PC-9 (cell line): Measurements from ENCODE around the gene C2CD4B. TPM values are rescaled to one million over a fixed set of nuclear protein-coding genes. Genes with fewer than 3 reads are reported as not detected.

Source experiments
- BruUV-seq: library from RNA; stranded (reverse); fragments of 400-500 nt; replicated peaks from 2 replicates; lab custom pipeline; 2021; lab: Mats Ljungman, UMichigan
- CTCF ChIA-PET: fragments of 300-600 bp; sonication (Branson Sonifier 250); formaldehyde crosslinking; loops from one replicate; lab custom pipeline; 2022; ENCODE audit warnings: antibody characterized with exemption; lab: Charles Lee
- POLR2A ChIA-PET: fragments of 300-600 bp; sonication (Branson Sonifier 250); formaldehyde crosslinking; loops from one replicate; lab custom pipeline; 2022; ENCODE audit warnings: antibody characterized with exemption; ENCODE audit not compliant: unreplicated experiment; lab: Charles Lee
- DNase-seq, 2 experiments: peaks; one replicate each; pipeline versions ENCODE4 v3.0.0 to v3.0.0-alpha.2; 2015 to 2022; ENCODE audit warnings: mixed read lengths in 1 of 2
- H2AFZ ChIP-seq: fragments of 200-600 bp; sonication (generic); 2 replicates; pipeline ENCODE4 v1.8.1; 2017; ENCODE audit warnings: antibody characterized with exemption
- H3F3A ChIP-seq: fragments of 200-600 bp; sonication (generic); 2 replicates; pipeline ENCODE4 v1.8.1; 2017; ENCODE audit warnings: antibody characterized with exemption, mild to moderate bottlenecking, low read depth; ENCODE audit not compliant: insufficient read depth
- H3K27ac ChIP-seq: fragments of 200-600 bp; sonication (generic); 2 replicates; pipeline ENCODE4 v1.6.1; 2016; ENCODE audit warnings: mixed run types
- H3K27me3 ChIP-seq: fragments of 200-600 bp; sonication (generic); 2 replicates; pipeline ENCODE4 v1.6.1; 2016; ENCODE audit warnings: low read depth, mixed run types; ENCODE audit not compliant: insufficient read depth
- H3K36me3 ChIP-seq: fragments of 200-600 bp; sonication (generic); 2 replicates; pipeline ENCODE4 v1.6.1; 2016; ENCODE audit warnings: low read depth, mixed run types
- H3K4me1 ChIP-seq: fragments of 200-600 bp; sonication (generic); replicated peaks from 2 replicates; pipeline ENCODE4 v1.6.1; 2016; ENCODE audit warnings: mixed run types; ENCODE audit not compliant: insufficient read depth
- H3K4me2 ChIP-seq: fragments of 200-600 bp; sonication (generic); 2 replicates; pipeline ENCODE4 v1.6.1; 2017; ENCODE audit warnings: mixed run types
- H3K4me3 ChIP-seq: fragments of 200-600 bp; sonication (generic); 2 replicates; pipeline ENCODE4 v1.6.1; 2016; ENCODE audit warnings: mixed run types
- H3K79me2 ChIP-seq: fragments of 200-600 bp; sonication (generic); 2 replicates; pipeline ENCODE4 v1.6.1; 2017; ENCODE audit warnings: low read depth, mixed run types
- H3K9me2 ChIP-seq: fragments of 200-600 bp; sonication (generic); 2 replicates; pipeline ENCODE4 v1.8.1; 2017; ENCODE audit warnings: mild to moderate bottlenecking; ENCODE audit not compliant: insufficient read depth
- H3K9me3 ChIP-seq: fragments of 200-600 bp; sonication (generic); 2 replicates; pipeline ENCODE4 v1.8.1; 2016; ENCODE audit warnings: low read depth; ENCODE audit not compliant: insufficient read depth
- H4K20me1 ChIP-seq: fragments of 200-600 bp; sonication (generic); 2 replicates; pipeline ENCODE4 v1.8.1; 2017; ENCODE audit not compliant: insufficient read depth
- EZH2 ChIP-seq: fragments of 200-600 bp; sonication (generic); IDR thresholded peaks from 2 replicates; pipeline ENCODE4 v1.8.0; 2017; ENCODE audit warnings: antibody characterized with exemption, low read depth
- intact Hi-C: fragments of 100-400 bp; cut with micrococcal nuclease; formaldehyde crosslinking; loops from one replicate; pipeline ENCODE4 v1.10.0; 2022; ENCODE audit not compliant: unreplicated experiment
- total RNA-seq: library from RNA; stranded (reverse); gene quantifications from 2 replicates; pipeline ENCODE4 v1.2.3, GENCODE V29; 2021
- TF ChIP-seq, protein P1 (sequence below): fragments of 200-600 bp; sonication (generic); conservative IDR thresholded peaks from 2 replicates; pipeline ENCODE4 v1.6.1; 2017; ENCODE audit warnings: mixed run types, antibody characterized with exemption, mild to moderate bottlenecking, moderate library complexity

Gene C2CD4B
- total RNA-seq, 1 experiment from 2014 or later = not detected

DNA sequence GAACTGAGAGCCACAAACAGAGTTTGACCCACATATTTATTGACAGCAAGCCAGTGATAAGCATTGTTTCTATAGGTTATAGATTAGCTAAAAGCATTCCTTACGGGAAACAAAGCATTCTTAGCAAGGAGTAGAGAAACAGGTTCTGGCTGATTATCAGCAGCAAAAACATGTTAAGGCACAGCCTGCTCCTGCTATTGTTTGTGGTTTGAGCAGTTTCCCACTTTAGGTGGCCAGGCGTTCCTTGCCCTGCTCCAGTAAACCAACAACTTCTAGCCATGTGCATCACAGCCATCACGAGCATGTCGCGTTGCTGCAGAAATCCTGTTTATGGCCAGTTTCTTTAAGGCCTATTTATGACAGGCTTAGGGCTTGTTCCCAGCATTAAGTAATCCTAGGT lies 44.7 kb upstream of the C2CD4B start:
- Histone ChIP-seq H3K79me2 (no peaks in the 10 kb centered on the region), H2AFZ (no peak overlapping the region), H3F3A (no peaks in the 10 kb centered on the region), H3K27ac (no peak overlapping the region), H3K4me1 (no peaks in the 10 kb centered on the region), H3K4me3 (no peak overlapping the region), H3K9me3 (no peaks in the 10 kb centered on the region), H3K36me3 (no peaks in the 10 kb centered on the region), H3K4me2 (no peak overlapping the region), H3K9me2 (no peaks in the 10 kb centered on the region), H4K20me1 (no peaks in the 10 kb centered on the region), H3K27me3 (peaks cover 12% of the 10 kb centered on the region)
- no peak for DNase-seq
- intact Hi-C loops = no loop called here
- TF ChIP-seq EZH2 = no peak
- BruUV-seq = no TSS peak
- ChIA-PET POLR2A (no interaction called here), CTCF (no interaction called here)

DNA sequence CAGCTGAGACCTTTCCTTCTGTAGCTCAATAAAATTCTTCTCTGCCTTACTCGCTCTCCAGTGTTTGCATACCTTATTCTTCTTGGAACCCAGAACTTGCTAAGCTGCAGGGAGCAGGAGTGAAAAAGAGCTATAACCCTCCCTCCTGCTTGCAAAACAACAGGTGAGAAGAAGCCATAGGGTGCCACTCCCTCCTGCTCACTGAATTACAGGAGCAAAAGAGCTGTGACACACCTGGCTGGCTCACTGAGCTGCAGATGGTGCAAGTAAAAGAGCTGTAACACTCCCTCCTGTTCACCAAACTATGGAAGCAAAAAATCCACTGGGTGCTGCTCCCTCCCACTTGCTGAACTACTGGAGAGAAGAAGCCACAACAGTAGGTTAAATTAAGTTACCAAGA lies 44.2 kb upstream of the C2CD4B start:
- BruUV-seq = no TSS peak
- Histone ChIP-seq H3K27ac (no peak overlapping the region), H4K20me1 (no peaks in the 10 kb centered on the region), H3K79me2 (no peaks in the 10 kb centered on the region), H3K36me3 (no peaks in the 10 kb centered on the region), H3K4me1 (no peaks in the 10 kb centered on the region), H3K9me3 (no peaks in the 10 kb centered on the region), H3F3A (no peaks in the 10 kb centered on the region), H2AFZ (no peak overlapping the region), H3K4me2 (no peak overlapping the region), H3K27me3 (peaks cover 12% of the 10 kb centered on the region), H3K4me3 (no peak overlapping the region), H3K9me2 (no peaks in the 10 kb centered on the region)
- CTCF ChIA-PET = no interaction called here
- intact Hi-C loops = no loop called here
- no peak for TF ChIP-seq EZH2
- POLR2A ChIA-PET = no interaction called here
- no peak for DNase-seq

DNA sequence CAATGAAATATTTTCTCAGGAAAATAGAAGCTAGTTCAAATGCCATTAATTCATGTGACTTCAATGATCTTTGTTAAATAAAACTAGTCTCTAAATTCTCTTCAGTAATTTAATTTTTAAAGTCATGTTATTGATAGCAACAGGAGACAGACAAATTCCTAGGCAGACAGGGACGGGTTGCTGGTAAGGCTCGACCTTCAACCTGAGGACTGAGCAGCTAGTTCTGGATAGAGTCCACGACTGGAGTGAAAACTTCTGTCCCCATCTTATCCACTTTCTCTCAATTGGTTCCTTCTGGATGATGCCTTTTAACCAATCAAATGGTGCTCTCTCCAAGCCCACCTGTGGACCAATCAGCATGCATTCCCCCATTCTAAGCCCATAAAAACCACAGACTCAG lies 43.8 kb upstream of the C2CD4B start:
- BruUV-seq = no TSS peak

DNA sequence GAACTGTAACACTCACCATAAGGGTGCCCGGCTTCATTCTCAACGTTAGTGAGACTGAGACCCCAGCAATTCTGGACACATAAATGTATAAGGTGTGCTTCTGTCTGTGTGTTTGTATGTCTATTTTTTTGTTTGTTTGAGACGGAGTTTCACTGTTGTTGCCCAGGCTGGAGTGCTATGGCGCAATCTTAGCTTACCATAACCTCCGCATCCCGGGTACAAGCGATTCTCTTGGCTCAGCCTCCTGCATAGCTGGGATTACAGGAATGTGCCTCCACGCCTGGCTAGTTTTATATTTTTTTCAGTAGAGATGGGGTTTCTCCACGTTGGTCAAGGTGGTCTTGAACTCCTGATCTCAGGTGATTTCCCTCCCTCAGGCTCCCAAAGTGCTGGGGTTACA lies 43.3 kb upstream of the C2CD4B start:
- intact Hi-C loops = no loop called here
- no TSS peak for BruUV-seq
- no peaks in the 10 kb centered on the region for H3K9me3 ChIP-seq
- ChIA-PET CTCF (no interaction called here), POLR2A (no interaction called here)
- H3K27ac ChIP-seq = no peak overlapping the region
- H3K4me1 ChIP-seq = no peaks in the 10 kb centered on the region
- no peaks in the 10 kb centered on the region for H3K9me2 ChIP-seq
- H3K36me3 ChIP-seq = no peaks in the 10 kb centered on the region
- no peak for DNase-seq
- H3K4me2 ChIP-seq = no peak overlapping the region
- H4K20me1 ChIP-seq = no peaks in the 10 kb centered on the region
- H2AFZ ChIP-seq = no peak overlapping the region
- no peaks in the 10 kb centered on the region for H3F3A ChIP-seq
- H3K79me2 ChIP-seq = no peaks in the 10 kb centered on the region
- H3K4me3 ChIP-seq = no peak overlapping the region
- H3K27me3 ChIP-seq = peaks cover 9% of the 10 kb centered on the region
- no peak for TF ChIP-seq EZH2
- TF ChIP-seq, protein P1, sequence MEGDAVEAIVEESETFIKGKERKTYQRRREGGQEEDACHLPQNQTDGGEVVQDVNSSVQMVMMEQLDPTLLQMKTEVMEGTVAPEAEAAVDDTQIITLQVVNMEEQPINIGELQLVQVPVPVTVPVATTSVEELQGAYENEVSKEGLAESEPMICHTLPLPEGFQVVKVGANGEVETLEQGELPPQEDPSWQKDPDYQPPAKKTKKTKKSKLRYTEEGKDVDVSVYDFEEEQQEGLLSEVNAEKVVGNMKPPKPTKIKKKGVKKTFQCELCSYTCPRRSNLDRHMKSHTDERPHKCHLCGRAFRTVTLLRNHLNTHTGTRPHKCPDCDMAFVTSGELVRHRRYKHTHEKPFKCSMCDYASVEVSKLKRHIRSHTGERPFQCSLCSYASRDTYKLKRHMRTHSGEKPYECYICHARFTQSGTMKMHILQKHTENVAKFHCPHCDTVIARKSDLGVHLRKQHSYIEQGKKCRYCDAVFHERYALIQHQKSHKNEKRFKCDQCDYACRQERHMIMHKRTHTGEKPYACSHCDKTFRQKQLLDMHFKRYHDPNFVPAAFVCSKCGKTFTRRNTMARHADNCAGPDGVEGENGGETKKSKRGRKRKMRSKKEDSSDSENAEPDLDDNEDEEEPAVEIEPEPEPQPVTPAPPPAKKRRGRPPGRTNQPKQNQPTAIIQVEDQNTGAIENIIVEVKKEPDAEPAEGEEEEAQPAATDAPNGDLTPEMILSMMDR = no peak

More for the DNA sequence above, 43.8 kb upstream of the C2CD4B start:
- POLR2A ChIA-PET = no interaction called here
- CTCF ChIA-PET = no interaction called here
- H3K9me2 ChIP-seq = no peaks in the 10 kb centered on the region
- no peaks in the 10 kb centered on the region for H3K36me3 ChIP-seq
- no peak overlapping the region for H3K4me2 ChIP-seq
- H3K4me3 ChIP-seq = no peak overlapping the region
- H3K79me2 ChIP-seq = no peaks in the 10 kb centered on the region
- no peaks in the 10 kb centered on the region for H3F3A ChIP-seq
- no peak overlapping the region for H2AFZ ChIP-seq
- H3K27ac ChIP-seq = no peak overlapping the region
- peaks cover 11% of the 10 kb centered on the region for H3K27me3 ChIP-seq
- H4K20me1 ChIP-seq = no peaks in the 10 kb centered on the region
- H3K4me1 ChIP-seq = no peaks in the 10 kb centered on the region
- TF ChIP-seq, protein P1 = no peak
- TF ChIP-seq EZH2 = no peak
- intact Hi-C loops = no loop called here
- H3K9me3 ChIP-seq = no peaks in the 10 kb centered on the region
- no peak for DNase-seq
